Fibroblast of lung (primary cell): ENCODE data around the gene KIF17.

Experiments
- EZH2 ChIP-seq: IDR thresholded peaks from 2 replicates; pipeline ENCODE4 v1.5.1; 2012; ENCODE audit warnings: low read length, control low read depth, mild to moderate bottlenecking; ENCODE audit errors: missing control alignments
- TF ChIP-seq, protein P1 (sequence below), 2 donors: IDR thresholded peaks in 1 of 2; conservative IDR thresholded peaks in 1 of 2; 1 replicate in 1 of 2; 2 replicates in 1 of 2; pipeline ENCODE4 v1.5.1; 2011 to 2012; ENCODE audit warnings: low read length in 2 of 2, control low read depth in 1 of 2, inconsistent platforms in 1 of 2, low read depth in 1 of 2, mild to moderate bottlenecking in 1 of 2

GRCh38 chr1:20657024-20657423 is 60.8 kb downstream of the KIF17 start:
- TF ChIP-seq, protein P1, sequence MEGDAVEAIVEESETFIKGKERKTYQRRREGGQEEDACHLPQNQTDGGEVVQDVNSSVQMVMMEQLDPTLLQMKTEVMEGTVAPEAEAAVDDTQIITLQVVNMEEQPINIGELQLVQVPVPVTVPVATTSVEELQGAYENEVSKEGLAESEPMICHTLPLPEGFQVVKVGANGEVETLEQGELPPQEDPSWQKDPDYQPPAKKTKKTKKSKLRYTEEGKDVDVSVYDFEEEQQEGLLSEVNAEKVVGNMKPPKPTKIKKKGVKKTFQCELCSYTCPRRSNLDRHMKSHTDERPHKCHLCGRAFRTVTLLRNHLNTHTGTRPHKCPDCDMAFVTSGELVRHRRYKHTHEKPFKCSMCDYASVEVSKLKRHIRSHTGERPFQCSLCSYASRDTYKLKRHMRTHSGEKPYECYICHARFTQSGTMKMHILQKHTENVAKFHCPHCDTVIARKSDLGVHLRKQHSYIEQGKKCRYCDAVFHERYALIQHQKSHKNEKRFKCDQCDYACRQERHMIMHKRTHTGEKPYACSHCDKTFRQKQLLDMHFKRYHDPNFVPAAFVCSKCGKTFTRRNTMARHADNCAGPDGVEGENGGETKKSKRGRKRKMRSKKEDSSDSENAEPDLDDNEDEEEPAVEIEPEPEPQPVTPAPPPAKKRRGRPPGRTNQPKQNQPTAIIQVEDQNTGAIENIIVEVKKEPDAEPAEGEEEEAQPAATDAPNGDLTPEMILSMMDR (conservative IDR thresholded peaks at IDR 0.05 in 1 of 2, IDR thresholded peaks at IDR 0.05 in 1 of 2; ENCODE audit: low read depth in 1 of 2, low read length in 2 of 2): no peak
- no peak for TF ChIP-seq EZH2
